GM23338 (cell line): ENCODE data around the gene NPLOC4. TPM values are rescaled to one million over a fixed set of nuclear protein-coding genes. Genes with fewer than 3 reads are reported as not detected.

Source experiments
- ATAC-seq: fragments of 200-7000 bp; cut with Tn5 transposase; 3 replicates; pipeline ENCODE4 v1.9.1; 2020
- DNase-seq: peaks from one replicate; pipeline ENCODE4 v3.0.0-alpha.2; 2015; ENCODE audit warnings: low spot score
- H2AFZ ChIP-seq: fragments of 200-600 bp; sonication (generic); 2 replicates; pipeline ENCODE4 v1.8.0; 2016; ENCODE audit warnings: antibody characterized with exemption, mild to moderate bottlenecking, moderate library complexity
- H3F3A ChIP-seq: fragments of 200-600 bp; sonication (generic); replicated peaks from 2 replicates; pipeline ENCODE4 v1.8.0; 2017; ENCODE audit warnings: antibody characterized with exemption, mixed run types, low read depth
- H3K27ac ChIP-seq: fragments of 200-600 bp; sonication (generic); 2 replicates; pipeline ENCODE4 v1.6.1; 2016; ENCODE audit warnings: low read depth
- H3K27me3 ChIP-seq: fragments of 200-600 bp; sonication (generic); 2 replicates; pipeline ENCODE4 v1.8.0; 2016; ENCODE audit warnings: mild to moderate bottlenecking, mixed run types, moderate library complexity; ENCODE audit not compliant: insufficient read depth
- H3K36me3 ChIP-seq: fragments of 200-600 bp; sonication (generic); 2 replicates; pipeline ENCODE4 v1.8.0; 2016; ENCODE audit warnings: mild to moderate bottlenecking; ENCODE audit not compliant: insufficient read depth
- H3K4me1 ChIP-seq: fragments of 200-600 bp; sonication (generic); 2 replicates; pipeline ENCODE4 v1.8.0; 2016; ENCODE audit warnings: mild to moderate bottlenecking, moderate library complexity; ENCODE audit not compliant: insufficient read depth
- H3K4me2 ChIP-seq: fragments of 200-600 bp; sonication (generic); 2 replicates; pipeline ENCODE4 v1.7.1; 2017; ENCODE audit warnings: mixed run types
- H3K4me3 ChIP-seq: fragments of 200-600 bp; sonication (generic); 2 replicates; pipeline ENCODE4 v1.6.1; 2016; ENCODE audit warnings: mixed run types
- H3K79me2 ChIP-seq: fragments of 200-600 bp; sonication (generic); replicated peaks from 2 replicates; pipeline ENCODE4 v1.8.0; 2017; ENCODE audit warnings: mild to moderate bottlenecking; ENCODE audit not compliant: insufficient read depth
- H3K9me2 ChIP-seq: fragments of 200-600 bp; sonication (generic); 2 replicates; pipeline ENCODE4 v1.8.0; 2017; ENCODE audit not compliant: insufficient read depth
- H4K20me1 ChIP-seq: fragments of 200-600 bp; sonication (generic); replicated peaks from 2 replicates; pipeline ENCODE4 v1.8.0; 2017; ENCODE audit warnings: mild to moderate bottlenecking; ENCODE audit not compliant: insufficient read depth
- H3K27ac Mint-ChIP-seq: 2 replicates; pipeline ENCODE4 v1.8.0; 2020; ENCODE audit warnings: inconsistent platforms, mild to moderate bottlenecking, moderate library complexity, mixed read lengths
- H3K27me3 Mint-ChIP-seq: 3 replicates; pipeline ENCODE4 v1.8.0; 2022; ENCODE audit warnings: low read depth, mild to moderate bottlenecking, moderate library complexity, mixed read lengths, inconsistent platforms; ENCODE audit not compliant: insufficient read depth, poor library complexity
- H3K36me3 Mint-ChIP-seq: 3 replicates; pipeline ENCODE4 v1.8.0; 2021; ENCODE audit warnings: low read depth, mild to moderate bottlenecking, inconsistent platforms, moderate library complexity, mixed read lengths
- H3K4me1 Mint-ChIP-seq: 3 replicates; pipeline ENCODE4 v1.8.0; 2020; ENCODE audit warnings: mild to moderate bottlenecking, inconsistent platforms, mixed read lengths
- H3K4me3 Mint-ChIP-seq: 3 replicates; pipeline ENCODE4 v1.8.0; 2021; ENCODE audit warnings: moderate library complexity, mild to moderate bottlenecking, inconsistent platforms, mixed read lengths
- H3K9me3 Mint-ChIP-seq: 3 replicates; pipeline ENCODE4 v1.8.0; 2020; ENCODE audit warnings: moderate library complexity, mild to moderate bottlenecking, inconsistent platforms, mixed read lengths
- CREB1 ChIP-seq: fragments of 250-450 bp; sonication (Bioruptor Pico); IDR thresholded peaks from 2 replicates; pipeline ENCODE4 v1.5.0; 2020; ENCODE audit warnings: low read depth, mild to moderate bottlenecking, moderate library complexity
- CTCF ChIP-seq, 2 experiments: fragments of 200-600 bp in 1 of 2; sonication (generic) in 1 of 2; conservative IDR thresholded peaks; 2 replicates each; pipeline versions ENCODE4 v1.5.1 to v1.6.1; 2016 to 2017; ENCODE audit warnings: antibody characterized with exemption in 2 of 2, low read depth in 2 of 2, mild to moderate bottlenecking in 2 of 2, moderate library complexity in 1 of 2
- EZH2 ChIP-seq: fragments of 200-600 bp; sonication (generic); IDR thresholded peaks from one replicate; pipeline ENCODE4 v1.8.0; 2017; ENCODE audit warnings: antibody characterized with exemption, mild to moderate bottlenecking, low read depth; ENCODE audit not compliant: unreplicated experiment
- EZH2phosphoT487 ChIP-seq: fragments of 200-600 bp; sonication (generic); IDR thresholded peaks from one replicate; pipeline ENCODE4 v1.8.1; 2018; ENCODE audit warnings: antibody characterized with exemption; ENCODE audit not compliant: unreplicated experiment
- JUNB ChIP-seq: IDR thresholded peaks from one replicate; pipeline ENCODE4 v1.6.1; 2016; ENCODE audit warnings: antibody characterized with exemption; ENCODE audit not compliant: unreplicated experiment
- NANOG ChIP-seq: IDR thresholded peaks from 2 replicates; pipeline ENCODE4 v1.6.1; 2016; ENCODE audit warnings: antibody characterized with exemption, borderline replicate concordance
- ZNF114 ChIP-seq: fragments of 250-450 bp; sonication (Bioruptor Pico); IDR thresholded peaks from 2 replicates; pipeline ENCODE4 v1.5.0; 2020; ENCODE audit warnings: mild to moderate bottlenecking, moderate library complexity
- polyA plus RNA-seq: library from polyadenylated mRNA; unstranded; fragments of >200 nt; fragmentation: Nextera tagmentation; extraction: Ambion mirVana; gene quantifications from 2 replicates; pipeline ENCODE4 v1.2.1, GENCODE V29; 2016
- total RNA-seq: library from RNA; depleted of rRNA; stranded (reverse); fragments of >200 nt; shearing (Covaris generic); gene quantifications from 2 replicates; pipeline ENCODE4 v1.2.3, GENCODE V29; 2014
- TF ChIP-seq, protein P1 (sequence below): fragments of 250-450 bp; sonication (Bioruptor Pico); IDR thresholded peaks from 2 replicates; pipeline ENCODE4 v1.5.0; 2020; ENCODE audit warnings: mild to moderate bottlenecking, moderate library complexity
- TF ChIP-seq, protein P2 (sequence below): IDR thresholded peaks from one replicate; pipeline ENCODE4 v1.6.1; 2018; ENCODE audit warnings: antibody characterized with exemption; ENCODE audit not compliant: unreplicated experiment

NPLOC4 gene
- total and polyA plus RNA-seq, 2 experiments from 2014 or later, result 24.1 to 79.1 TPM

DNA sequence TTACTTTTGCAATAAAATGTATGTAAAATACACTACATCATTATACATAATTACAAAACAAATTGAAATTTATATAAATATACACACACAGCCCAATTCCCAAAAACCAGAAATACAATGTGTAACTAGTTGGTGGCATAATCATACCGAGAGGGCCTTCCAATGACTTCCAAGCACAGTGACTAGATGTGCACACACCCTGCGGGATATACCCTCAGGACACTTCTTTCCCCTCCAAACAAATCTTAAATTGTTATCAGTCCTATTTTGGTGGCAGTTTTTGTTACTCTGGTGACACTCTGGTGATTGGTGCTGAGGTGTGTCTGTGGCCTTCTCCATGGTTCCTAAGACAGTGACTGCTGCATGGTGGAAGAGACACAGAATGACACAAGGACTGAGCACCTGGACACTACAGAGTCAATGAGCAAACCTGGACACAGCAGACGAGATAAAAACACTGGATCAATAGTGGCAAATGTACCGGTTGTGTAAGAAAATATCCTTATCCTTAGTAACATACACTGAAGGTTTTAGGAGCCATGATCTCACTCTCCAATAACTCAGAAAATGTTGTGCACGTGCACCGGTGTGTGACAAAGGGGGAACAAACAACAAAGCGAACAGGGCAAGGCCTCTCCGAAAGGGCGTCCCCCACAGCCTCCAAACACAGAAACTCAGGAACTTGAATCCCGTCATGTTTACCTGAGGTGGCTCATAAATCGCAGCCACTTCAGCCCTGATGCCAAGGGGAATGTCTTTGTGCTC lies 32.9 kb downstream of the NPLOC4 start:
- H3K36me3 Mint-ChIP-seq, result peaks cover 72% of the 10 kb centered on the region
- H3K9me3 Mint-ChIP-seq, result no peaks in the 10 kb centered on the region
- no peak for ATAC-seq
- Histone ChIP-seq H3K4me1 (no peaks in the 10 kb centered on the region), H3K4me2 (no peak overlapping the region), H3K27me3 (no peaks in the 10 kb centered on the region), H3K36me3 (peaks cover 64% of the 10 kb centered on the region), H3K79me2 (peaks cover 16% of the 10 kb centered on the region), H3K4me3 (no peak overlapping the region), H3F3A (peaks cover 20% of the 10 kb centered on the region), H3K9me2 (no peaks in the 10 kb centered on the region), H2AFZ (no peak overlapping the region), H3K27ac (no peak overlapping the region), H4K20me1 (peaks cover 42% of the 10 kb centered on the region)
- H3K27me3 Mint-ChIP-seq, result no peaks in the 10 kb centered on the region
- H3K4me3 Mint-ChIP-seq, result no peak overlapping the region
- DNase-seq, result no peak
- no peak overlapping the region for H3K27ac Mint-ChIP-seq
- no peaks in the 10 kb centered on the region for H3K4me1 Mint-ChIP-seq
- TF ChIP-seq JUNB, result no peak
- TF ChIP-seq NANOG, result no peak
- TF ChIP-seq EZH2, result no peak
- no peak for TF ChIP-seq CREB1 (CRISPR knock-in tag)
- TF ChIP-seq, protein P1, sequence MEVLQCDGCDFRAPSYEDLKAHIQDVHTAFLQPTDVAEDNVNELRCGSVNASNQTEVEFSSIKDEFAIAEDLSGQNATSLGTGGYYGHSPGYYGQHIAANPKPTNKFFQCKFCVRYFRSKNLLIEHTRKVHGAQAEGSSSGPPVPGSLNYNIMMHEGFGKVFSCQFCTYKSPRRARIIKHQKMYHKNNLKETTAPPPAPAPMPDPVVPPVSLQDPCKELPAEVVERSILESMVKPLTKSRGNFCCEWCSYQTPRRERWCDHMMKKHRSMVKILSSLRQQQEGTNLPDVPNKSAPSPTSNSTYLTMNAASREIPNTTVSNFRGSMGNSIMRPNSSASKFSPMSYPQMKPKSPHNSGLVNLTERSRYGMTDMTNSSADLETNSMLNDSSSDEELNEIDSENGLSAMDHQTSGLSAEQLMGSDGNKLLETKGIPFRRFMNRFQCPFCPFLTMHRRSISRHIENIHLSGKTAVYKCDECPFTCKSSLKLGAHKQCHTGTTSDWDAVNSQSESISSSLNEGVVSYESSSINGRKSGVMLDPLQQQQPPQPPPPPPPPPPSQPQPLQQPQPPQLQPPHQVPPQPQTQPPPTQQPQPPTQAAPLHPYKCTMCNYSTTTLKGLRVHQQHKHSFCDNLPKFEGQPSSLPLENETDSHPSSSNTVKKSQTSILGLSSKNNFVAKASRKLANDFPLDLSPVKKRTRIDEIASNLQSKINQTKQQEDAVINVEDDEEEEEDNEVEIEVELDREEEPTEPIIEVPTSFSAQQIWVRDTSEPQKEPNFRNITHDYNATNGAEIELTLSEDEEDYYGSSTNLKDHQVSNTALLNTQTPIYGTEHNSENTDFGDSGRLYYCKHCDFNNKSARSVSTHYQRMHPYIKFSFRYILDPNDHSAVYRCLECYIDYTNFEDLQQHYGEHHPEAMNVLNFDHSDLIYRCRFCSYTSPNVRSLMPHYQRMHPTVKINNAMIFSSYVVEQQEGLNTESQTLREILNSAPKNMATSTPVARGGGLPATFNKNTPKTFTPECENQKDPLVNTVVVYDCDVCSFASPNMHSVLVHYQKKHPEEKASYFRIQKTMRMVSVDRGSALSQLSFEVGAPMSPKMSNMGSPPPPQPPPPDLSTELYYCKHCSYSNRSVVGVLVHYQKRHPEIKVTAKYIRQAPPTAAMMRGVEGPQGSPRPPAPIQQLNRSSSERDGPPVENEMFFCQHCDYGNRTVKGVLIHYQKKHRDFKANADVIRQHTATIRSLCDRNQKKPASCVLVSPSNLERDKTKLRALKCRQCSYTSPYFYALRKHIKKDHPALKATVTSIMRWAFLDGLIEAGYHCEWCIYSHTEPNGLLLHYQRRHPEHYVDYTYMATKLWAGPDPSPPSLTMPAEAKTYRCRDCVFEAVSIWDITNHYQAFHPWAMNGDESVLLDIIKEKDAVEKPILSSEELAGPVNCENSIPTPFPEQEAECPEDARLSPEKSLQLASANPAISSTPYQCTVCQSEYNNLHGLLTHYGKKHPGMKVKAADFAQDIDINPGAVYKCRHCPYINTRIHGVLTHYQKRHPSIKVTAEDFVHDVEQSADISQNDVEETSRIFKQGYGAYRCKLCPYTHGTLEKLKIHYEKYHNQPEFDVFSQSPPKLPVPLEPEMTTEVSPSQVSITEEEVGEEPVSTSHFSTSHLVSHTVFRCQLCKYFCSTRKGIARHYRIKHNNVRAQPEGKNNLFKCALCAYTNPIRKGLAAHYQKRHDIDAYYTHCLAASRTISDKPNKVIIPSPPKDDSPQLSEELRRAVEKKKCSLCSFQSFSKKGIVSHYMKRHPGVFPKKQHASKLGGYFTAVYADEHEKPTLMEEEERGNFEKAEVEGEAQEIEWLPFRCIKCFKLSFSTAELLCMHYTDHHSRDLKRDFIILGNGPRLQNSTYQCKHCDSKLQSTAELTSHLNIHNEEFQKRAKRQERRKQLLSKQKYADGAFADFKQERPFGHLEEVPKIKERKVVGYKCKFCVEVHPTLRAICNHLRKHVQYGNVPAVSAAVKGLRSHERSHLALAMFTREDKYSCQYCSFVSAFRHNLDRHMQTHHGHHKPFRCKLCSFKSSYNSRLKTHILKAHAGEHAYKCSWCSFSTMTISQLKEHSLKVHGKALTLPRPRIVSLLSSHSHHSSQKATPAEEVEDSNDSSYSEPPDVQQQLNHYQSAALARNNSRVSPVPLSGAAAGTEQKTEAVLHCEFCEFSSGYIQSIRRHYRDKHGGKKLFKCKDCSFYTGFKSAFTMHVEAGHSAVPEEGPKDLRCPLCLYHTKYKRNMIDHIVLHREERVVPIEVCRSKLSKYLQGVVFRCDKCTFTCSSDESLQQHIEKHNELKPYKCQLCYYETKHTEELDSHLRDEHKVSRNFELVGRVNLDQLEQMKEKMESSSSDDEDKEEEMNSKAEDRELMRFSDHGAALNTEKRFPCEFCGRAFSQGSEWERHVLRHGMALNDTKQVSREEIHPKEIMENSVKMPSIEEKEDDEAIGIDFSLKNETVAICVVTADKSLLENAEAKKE (CRISPR knock-in tag), result no peak
- no peak for TF ChIP-seq CTCF (conservative IDR thresholded peaks at IDR 0.05; ENCODE audit: low read depth in 2 of 2)
- no peak for TF ChIP-seq ZNF114 (CRISPR knock-in tag)
- TF ChIP-seq, protein P2, sequence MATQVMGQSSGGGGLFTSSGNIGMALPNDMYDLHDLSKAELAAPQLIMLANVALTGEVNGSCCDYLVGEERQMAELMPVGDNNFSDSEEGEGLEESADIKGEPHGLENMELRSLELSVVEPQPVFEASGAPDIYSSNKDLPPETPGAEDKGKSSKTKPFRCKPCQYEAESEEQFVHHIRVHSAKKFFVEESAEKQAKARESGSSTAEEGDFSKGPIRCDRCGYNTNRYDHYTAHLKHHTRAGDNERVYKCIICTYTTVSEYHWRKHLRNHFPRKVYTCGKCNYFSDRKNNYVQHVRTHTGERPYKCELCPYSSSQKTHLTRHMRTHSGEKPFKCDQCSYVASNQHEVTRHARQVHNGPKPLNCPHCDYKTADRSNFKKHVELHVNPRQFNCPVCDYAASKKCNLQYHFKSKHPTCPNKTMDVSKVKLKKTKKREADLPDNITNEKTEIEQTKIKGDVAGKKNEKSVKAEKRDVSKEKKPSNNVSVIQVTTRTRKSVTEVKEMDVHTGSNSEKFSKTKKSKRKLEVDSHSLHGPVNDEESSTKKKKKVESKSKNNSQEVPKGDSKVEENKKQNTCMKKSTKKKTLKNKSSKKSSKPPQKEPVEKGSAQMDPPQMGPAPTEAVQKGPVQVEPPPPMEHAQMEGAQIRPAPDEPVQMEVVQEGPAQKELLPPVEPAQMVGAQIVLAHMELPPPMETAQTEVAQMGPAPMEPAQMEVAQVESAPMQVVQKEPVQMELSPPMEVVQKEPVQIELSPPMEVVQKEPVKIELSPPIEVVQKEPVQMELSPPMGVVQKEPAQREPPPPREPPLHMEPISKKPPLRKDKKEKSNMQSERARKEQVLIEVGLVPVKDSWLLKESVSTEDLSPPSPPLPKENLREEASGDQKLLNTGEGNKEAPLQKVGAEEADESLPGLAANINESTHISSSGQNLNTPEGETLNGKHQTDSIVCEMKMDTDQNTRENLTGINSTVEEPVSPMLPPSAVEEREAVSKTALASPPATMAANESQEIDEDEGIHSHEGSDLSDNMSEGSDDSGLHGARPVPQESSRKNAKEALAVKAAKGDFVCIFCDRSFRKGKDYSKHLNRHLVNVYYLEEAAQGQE, result no peak
- TF ChIP-seq EZH2phosphoT487, result no peak
